NCI-H526 (cell line): ENCODE results near the gene TARS1.

Source experiments
- DNase-seq, 2 experiments: peaks; one replicate each; lab custom pipeline; 2025; lab: John Stamatoyannopoulos, UW

TARS1 gene

GRCh38 chr5:33439905-33440481 lies 772 bp upstream of the TARS1 start:
- DNase-seq, result no peak

- DNase-seq, result peak; percentile 67 to 80
Observed at GRCh38 chr5:33441241-33442177, 744 bp downstream of the TARS1 start.

- no peak for DNase-seq
Observed at GRCh38 chr5:33444542-33444941, 3.8 kb downstream of the TARS1 start.

GRCh38 chr5:33445798-33446197 lies 5.0 kb downstream of the TARS1 start:
- no peak for DNase-seq

DNA sequence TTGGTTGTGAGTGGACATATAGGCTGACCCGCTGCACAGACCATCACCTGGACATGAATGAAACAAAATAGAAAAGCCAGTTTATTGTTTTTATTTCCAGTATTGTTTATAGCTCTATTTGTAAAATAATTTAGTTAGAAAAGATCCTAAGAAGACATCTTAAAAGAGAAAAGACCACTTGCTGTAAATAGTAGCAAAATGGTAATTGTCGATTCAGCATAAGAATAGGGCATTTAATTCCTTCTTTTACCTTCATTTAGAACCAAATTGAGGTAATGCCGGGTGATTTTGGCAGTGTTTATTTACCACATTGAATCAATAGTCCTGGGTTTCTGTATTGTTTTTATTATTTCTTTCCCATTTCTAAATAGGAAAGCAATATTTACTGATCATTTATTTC lies 7.4 kb downstream of the TARS1 start:
- no peak for DNase-seq

GRCh38 chr5:33457126-33457525 lies 16.4 kb downstream of the TARS1 start:
- no peak for DNase-seq

GRCh38 chr5:33457817-33458216 lies 17.1 kb downstream of the TARS1 start:
- DNase-seq, result no peak

DNA sequence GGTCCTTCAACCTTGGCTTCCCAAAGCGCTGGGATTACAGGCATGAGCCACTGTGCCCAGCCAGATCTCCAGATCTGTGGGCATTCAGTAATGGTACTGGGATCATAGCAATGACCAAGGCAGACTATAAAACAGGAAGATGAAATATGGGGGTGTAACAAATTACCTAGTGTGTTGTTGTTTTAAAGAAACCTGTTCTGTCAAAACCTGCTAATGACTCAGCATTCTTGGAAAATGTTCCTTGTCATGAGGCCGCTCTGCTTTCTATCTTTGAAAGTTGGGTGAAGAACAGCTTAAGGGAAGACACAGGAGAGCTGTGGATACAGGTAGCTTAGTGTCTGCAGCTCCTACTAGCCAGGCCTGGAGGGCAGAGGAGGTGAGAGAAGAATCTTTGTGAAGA lies 19.4 kb downstream of the TARS1 start:
- DNase-seq, result no peak

DNA sequence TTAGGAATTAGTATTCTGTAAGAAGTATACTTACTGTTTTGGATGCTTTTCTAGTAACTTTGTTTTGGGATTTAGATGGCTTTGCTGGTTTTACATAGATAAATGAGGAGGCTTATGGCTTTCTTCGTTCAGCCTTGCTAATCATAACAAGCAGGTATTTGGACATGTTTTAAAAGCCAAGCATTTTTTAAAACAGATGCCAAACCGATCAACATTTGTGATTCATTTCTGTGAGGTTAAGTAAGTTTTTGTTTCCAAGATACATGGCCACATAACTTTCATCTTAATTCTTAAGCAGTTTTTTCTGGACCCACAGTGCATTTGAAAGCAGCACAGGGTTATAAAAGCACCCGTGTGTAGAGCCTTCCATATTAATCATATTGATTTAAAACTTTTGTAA lies 21.7 kb downstream of the TARS1 start:
- no peak for DNase-seq

GRCh38 chr5:33465120-33465519 lies 24.4 kb downstream of the TARS1 start:
- no peak for DNase-seq

DNA sequence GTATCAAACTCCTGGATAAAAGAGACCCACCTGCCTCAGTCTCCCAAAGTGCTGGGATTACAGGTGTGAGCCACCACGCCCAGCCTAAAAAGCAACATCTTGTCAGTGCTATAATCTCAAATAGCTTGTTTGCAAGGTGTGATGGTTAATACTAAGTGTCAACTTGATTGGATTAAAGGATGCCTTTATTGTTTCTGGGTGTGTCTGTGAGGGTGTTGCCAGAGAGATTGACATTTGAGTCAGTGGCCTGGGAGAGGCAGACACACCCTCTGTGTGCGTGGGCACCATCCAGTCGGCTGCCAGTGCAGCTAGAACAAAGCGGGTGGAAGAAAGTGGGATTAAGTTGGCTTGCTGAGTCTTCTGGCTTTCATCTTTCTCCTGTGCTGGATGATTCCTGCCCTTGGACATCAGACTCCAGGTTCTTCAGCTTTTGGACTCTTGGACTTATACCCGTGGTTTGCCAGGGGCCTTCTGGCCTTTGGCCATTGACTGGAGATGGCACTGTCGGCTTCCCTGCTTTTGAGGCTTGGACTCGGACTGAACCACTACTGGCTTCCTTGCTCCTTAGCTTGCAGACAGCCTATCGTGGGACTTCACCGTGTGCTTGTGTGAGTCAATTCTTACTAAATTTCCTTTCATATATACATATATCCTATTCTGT lies 28.1 kb downstream of the TARS1 start:
- DNase-seq, result no peak

- DNase-seq, result peak; percentile 47 to 77
Observed at GRCh38 chr5:33470544-33470943, 29.8 kb downstream of the TARS1 start.

DNA sequence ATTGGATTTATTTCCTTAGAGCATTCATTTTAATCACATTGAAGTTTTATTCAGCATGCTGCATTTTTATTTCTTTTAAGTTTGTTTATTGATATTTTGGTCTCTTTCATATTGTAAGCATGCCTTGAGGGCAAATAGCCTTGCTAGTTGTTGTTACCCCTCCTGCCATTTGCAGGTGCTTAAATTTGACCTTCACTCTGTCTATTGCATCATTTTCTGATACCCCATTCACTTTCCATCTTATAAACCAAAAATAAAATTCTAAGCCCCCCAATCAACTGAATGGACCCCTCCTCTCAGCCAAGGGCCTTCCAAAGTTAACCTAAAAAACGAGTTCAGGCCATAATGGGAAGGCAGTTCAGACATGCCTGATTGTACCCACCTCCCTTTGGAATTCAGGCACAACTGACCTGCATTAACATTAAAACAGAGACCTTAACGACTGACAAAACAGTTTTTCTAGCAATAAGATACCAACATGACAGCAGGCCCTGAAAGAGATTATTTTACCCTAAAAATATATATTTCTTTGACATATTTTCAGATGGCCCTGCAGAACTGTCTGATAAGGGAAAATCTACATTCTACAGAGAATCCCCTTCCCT lies 32.1 kb downstream of the TARS1 start:
- DNase-seq, result no peak

DNA sequence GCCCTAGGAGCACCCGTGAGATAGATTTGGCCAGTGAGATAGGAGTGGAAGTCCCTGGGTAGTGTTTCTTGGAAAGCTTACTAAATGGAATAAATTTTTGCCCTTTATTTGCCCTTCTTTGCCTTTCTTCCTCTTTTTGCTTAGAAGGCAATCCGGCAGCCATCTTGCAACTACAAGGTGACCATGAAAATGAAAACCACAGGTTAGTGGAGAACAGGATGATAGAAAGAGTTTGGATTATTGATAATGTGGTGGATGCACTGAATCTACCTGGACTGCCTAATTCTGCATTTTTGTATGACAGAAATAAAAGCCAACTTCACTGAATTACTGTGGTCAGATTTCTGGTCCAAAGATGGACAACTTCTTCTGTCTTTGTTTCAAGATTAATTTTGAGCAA lies 33.2 kb downstream of the TARS1 start:
- DNase-seq, result no peak

- no peak for DNase-seq
Observed at GRCh38 chr5:33474931-33475499, 34.2 kb downstream of the TARS1 start.

- no peak for DNase-seq
Observed at GRCh38 chr5:33475706-33476105, 34.9 kb downstream of the TARS1 start.

- DNase-seq, result no peak
Observed at GRCh38 chr5:33476992-33477391, 36.2 kb downstream of the TARS1 start.

- DNase-seq, result no peak
Observed at GRCh38 chr5:33477816-33478215, 37.1 kb downstream of the TARS1 start.

DNA sequence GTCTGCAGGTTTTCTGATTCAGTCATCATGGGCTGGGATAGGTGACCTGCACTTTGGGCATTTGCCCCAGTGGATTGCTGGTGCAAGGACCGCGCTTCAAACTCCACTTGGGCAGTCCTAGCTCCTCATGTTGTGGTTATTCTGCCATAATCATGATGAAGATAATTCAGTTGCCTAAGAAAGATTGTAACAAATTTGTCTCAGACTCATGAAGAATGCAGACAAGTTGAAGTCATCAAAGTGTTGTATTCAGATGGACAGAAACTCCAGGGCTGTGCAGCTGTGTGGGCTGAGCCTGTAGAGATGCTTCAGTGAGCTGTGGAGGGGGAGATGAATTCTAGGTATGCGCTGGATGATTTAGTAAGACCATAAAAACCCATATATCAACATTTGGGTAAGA lies 38.5 kb downstream of the TARS1 start:
- DNase-seq, result no peak

DNA sequence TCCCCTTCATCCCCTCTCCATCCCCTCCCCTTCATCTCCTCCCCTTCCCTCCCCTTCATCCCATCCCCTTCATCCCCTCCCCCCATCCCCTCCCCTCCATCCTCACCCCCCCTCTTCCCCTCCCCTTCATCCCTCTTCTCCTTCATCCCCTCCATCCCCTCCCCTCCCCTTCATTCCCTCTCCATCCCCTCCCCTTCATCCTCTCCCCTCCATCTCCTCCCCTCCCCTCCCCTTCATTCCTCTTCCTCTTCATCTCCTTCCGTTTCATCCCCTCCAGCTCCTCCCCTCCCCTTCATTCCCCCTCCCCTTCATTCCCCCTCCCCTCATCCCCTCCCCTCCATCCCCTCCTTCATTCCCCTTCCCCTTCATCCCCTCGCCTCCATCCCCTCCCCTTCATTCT lies 40.1 kb downstream of the TARS1 start:
- DNase-seq, result no peak

DNA sequence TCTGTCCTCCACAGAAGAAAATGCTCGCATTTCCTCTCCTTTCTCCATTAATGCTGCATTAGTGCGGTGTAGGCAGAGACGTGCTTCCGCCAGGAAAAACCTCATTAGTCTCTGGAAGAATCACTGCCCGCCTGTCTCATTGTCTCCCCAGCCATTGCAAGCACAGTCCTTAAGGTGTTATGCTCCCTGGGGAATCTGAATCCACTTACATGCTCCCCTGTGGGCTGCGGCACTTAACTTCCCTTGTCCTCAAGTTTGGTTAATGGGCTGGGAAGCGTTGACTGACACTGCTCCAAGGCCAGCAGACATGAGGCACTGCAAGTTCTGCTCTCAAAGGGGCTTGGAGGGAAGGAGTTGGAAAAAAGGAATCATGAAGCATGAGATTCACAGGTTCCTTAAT lies 41.6 kb downstream of the TARS1 start:
- no peak for DNase-seq

DNA sequence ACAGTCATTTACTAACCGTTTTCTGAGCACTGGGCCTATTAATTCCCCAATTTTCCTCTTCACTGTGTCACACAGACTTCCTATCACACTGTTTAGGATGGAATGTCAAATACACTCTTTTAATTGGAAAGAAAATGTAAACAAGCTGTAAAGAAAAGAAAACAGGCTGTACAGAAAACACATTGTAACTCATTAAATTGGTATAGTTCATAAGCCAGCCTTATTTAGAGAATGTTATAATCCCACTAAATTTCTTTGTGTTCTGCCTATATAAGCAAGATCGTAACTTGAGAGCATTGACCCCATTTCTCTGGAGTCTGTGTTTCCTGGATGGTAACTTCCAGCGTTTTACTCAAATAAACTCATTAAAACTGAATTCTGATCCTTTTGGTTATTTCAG lies 46.5 kb downstream of the TARS1 start:
- DNase-seq, result no peak
